K562 (cell line): ENCODE results near the gene PABPC1L2B. TPM values are rescaled to one million over a fixed set of nuclear protein-coding genes. Genes with fewer than 3 reads are reported as not detected.
"Not testable (repeated sequence)": the region's sequence is repeated elsewhere in the genome, so short reads cannot be mapped to it uniquely, and the experiment has no call there.

ENCODE experiments used
- ATAC-seq: fragments of 200-7000 bp; cut with Tn5 transposase; 3 replicates; pipeline ENCODE4 v1.9.1; 2020; ENCODE audit warnings: moderate library complexity
- BruUV-seq: library from RNA; stranded (reverse); fragments of 400-500 nt; replicated peaks from 2 replicates; lab custom pipeline; 2021; lab: Mats Ljungman, UMichigan
- CTCF ChIA-PET: fragments of 300-600 bp; formaldehyde crosslinking; extraction: SDS; loops from one replicate; lab custom pipeline; 2021; ENCODE audit warnings: low intra/inter-chr PET ratio; lab: Yijun Ruan, JAX
- POLR2A ChIA-PET: fragments of 300-600, 350-650 bp; sonication (Branson Sonifier 250); formaldehyde crosslinking; extraction: SDS; loops from one replicate; lab custom pipeline; 2021; ENCODE audit warnings: antibody characterized with exemption, inconsistent platforms; lab: Yijun Ruan, JAX
- DNase-seq, 4 experiments: peaks; one replicate each; pipeline versions ENCODE4 v3.0.0 to v3.0.0-alpha.2; 2011 to 2018; ENCODE audit warnings: low spot score in 3 of 4, mixed read lengths in 3 of 4; ENCODE audit errors: extremely low read depth in 1 of 4
- FAIRE-seq: peaks from 2 replicates; lab custom pipeline; 2011; peaks lifted over from hg19 to GRCh38; lab: Jason Lieb, UNC
- H2AFZ ChIP-seq: 2 replicates; pipeline ENCODE4 v1.6.0; 2011; ENCODE audit warnings: low read depth, low read length, control low read depth, inconsistent platforms
- H3K27ac ChIP-seq: fragments of 200-600 bp; 3 replicates; pipeline ENCODE4 v1.8.0; 2011; ENCODE audit warnings: low read depth, mild to moderate bottlenecking, control low read depth, inconsistent platforms, low read length, moderate library complexity, mixed read lengths; ENCODE audit errors: extremely low read depth
- H3K27me3 ChIP-seq, 2 experiments: fragments of 300-600 bp in 1 of 2; 2 replicates in 1 of 2; 3 replicates in 1 of 2; pipeline versions ENCODE4 v1.6.0 to v1.8.0; 2011; ENCODE audit warnings: inconsistent platforms in 2 of 2, low read length in 2 of 2, mild to moderate bottlenecking in 1 of 2, mixed read lengths in 1 of 2, moderate library complexity in 1 of 2; ENCODE audit not compliant: control insufficient read depth in 2 of 2, insufficient read depth in 2 of 2
- H3K36me3 ChIP-seq: fragments of 300-600 bp; 3 replicates; pipeline ENCODE4 v1.8.0; 2011; ENCODE audit warnings: mild to moderate bottlenecking, low read length, inconsistent platforms; ENCODE audit not compliant: control insufficient read depth, insufficient read depth
- H3K4me1 ChIP-seq, 2 experiments: fragments of 200-600 bp in 1 of 2; replicated peaks in 1 of 2; 2 replicates in 1 of 2; 3 replicates in 1 of 2; pipeline versions ENCODE4 v1.5.1 to v1.8.0; 2011; ENCODE audit warnings: inconsistent platforms in 2 of 2, low read length in 2 of 2, mild to moderate bottlenecking in 1 of 2, mixed read lengths in 1 of 2, moderate library complexity in 1 of 2; ENCODE audit not compliant: control insufficient read depth in 2 of 2, insufficient read depth in 2 of 2
- H3K4me2 ChIP-seq: 2 replicates; pipeline ENCODE4 v1.6.1; 2011; ENCODE audit warnings: low read length, control low read depth, inconsistent platforms, mixed read lengths; ENCODE audit not compliant: insufficient read depth
- H3K4me3 ChIP-seq: fragments of 200-600 bp; sonication (generic), shearing (Covaris generic); 2 replicates; pipeline ENCODE4 v1.5.1; 2016; ENCODE audit warnings: control low read depth, inconsistent platforms
- H3K79me2 ChIP-seq: fragments of 200-600 bp; 3 replicates; pipeline ENCODE4 v1.8.0; 2011; ENCODE audit warnings: low read length, inconsistent platforms; ENCODE audit not compliant: control insufficient read depth, insufficient read depth
- H3K9ac ChIP-seq, 2 experiments: 2 replicates each; pipeline versions ENCODE4 v1.6.0 to v1.6.1; 2011; ENCODE audit warnings: low read depth in 2 of 2, low read length in 2 of 2, control low read depth in 1 of 2, inconsistent platforms in 1 of 2, mild to moderate bottlenecking in 1 of 2, mixed read lengths in 1 of 2; ENCODE audit not compliant: insufficient read depth in 1 of 2
- H3K9me1 ChIP-seq: one replicate; pipeline ENCODE4 v1.6.0; 2011; ENCODE audit warnings: inconsistent platforms, mild to moderate bottlenecking, low read length, moderate library complexity; ENCODE audit not compliant: control insufficient read depth, insufficient read depth
- H3K9me3 ChIP-seq: replicated peaks from 2 replicates; pipeline ENCODE4 v1.5.1; 2011; ENCODE audit warnings: low read depth, low read length, inconsistent platforms; ENCODE audit not compliant: control insufficient read depth, insufficient read depth
- H4K20me1 ChIP-seq: replicated peaks from 2 replicates; pipeline ENCODE4 v1.6.1; 2011; ENCODE audit warnings: low read length, inconsistent platforms, mixed read lengths; ENCODE audit not compliant: control insufficient read depth, insufficient read depth
- SIN3A ChIP-seq, 2 experiments: fragments of 150-350 bp in 1 of 2; IDR thresholded peaks; 2 replicates each; pipeline ENCODE4 v1.6.1; 2011 to 2016; ENCODE audit warnings: borderline replicate concordance in 2 of 2, low read depth in 2 of 2, low read length in 2 of 2, mild to moderate bottlenecking in 2 of 2, moderate library complexity in 2 of 2; ENCODE audit not compliant: control insufficient read depth in 1 of 2
- WGBS: fragments of 100-300 bp; shearing (Covaris generic); methylation state at CpG from one replicate; pipeline ENCODE4 v1.1.6; 2016; ENCODE audit warnings: low coverage, mixed read lengths; ENCODE audit not compliant: insufficient coverage; ENCODE audit errors: missing lambda C conversion rate; 5-methylcytosine and 5-hydroxymethylcytosine counted together
- in situ Hi-C: fragments of 300-500 bp; cut with MboI; formaldehyde crosslinking; loops from 4 replicates; pipeline ENCODE4 v1.15.0; 2018; ENCODE audit warnings: inconsistent platforms, mixed read lengths
- intact Hi-C: fragments of 100-400 bp; cut with micrococcal nuclease; formaldehyde crosslinking; loops from 2 replicates; pipeline ENCODE4 v1.14.2; 2022
- polyA plus RNA-seq, 8 experiments: library from polyadenylated mRNA; depleted of rRNA in 4 of 8; stranded (reverse) in 5 of 8; unstranded in 3 of 8; fragments of >200 nt; fragmentation: Nextera tagmentation in 2 of 8; fragmentation: Illumina TruSeq in 1 of 8; extraction: Ambion mirVana in 2 of 8; extraction: Trizol in 1 of 8; gene quantifications; 2 replicates each; pipeline versions ENCODE4 v1.2.1 to v1.2.3, GENCODE V29; 2011 to 2014; ENCODE audit warnings: inconsistent platforms in 1 of 8, missing spikeins in 1 of 8
- total RNA-seq, 7 experiments: library from RNA; depleted of rRNA in 6 of 7; stranded (reverse); fragments of >200 nt in 6 of 7; fragmentation: Illumina TruSeq in 2 of 7; extraction: Trizol in 2 of 7; gene quantifications; 2 replicates each; pipeline versions ENCODE4 v1.2.1 to v1.2.3, GENCODE V29; 2011 to 2021; ENCODE audit warnings: low replicate concordance in 1 of 7

Gene PABPC1L2B
- total and polyA plus RNA-seq, 9 of the 15 experiments (the other 6 are each of a cell fraction or from before 2014, with no cell fraction given) = not detected

DNA sequence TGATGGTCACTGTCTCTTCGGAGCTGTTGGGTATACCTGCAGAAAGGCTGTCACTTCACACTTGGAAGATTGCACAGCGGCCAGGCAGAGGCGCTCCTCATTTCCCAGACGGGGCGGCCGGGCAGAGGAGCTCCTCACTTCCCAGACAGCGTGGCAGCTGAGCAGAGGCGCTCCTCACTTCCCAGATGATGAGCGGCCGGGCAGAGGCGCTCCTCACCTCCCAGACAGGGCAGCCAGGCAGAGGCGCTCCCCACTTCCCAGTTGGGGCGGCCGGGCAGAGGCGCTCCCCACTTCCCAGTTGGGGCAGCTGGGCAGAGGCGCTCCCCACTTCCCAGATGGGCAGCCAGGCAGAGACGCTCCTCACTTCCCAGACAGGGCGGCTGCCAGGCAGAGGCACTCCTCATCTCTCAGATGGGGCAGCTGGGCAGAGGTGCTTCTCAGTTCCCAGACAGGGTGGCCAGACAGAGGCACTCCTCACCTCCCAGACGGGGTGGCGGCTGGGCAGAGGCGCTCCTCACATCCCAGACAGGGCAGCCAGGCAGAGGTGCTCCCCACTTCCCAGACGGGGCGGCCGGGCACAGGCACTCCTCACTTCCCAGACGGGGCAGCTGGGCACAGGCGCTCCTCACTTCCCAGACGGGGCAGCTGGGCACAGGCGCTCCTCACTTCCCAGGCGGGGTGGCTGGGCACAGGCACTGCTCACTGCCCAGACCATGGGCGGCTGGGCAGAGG, 18.8 kb downstream of the PABPC1L2B start:
- Histone ChIP-seq H3K9me3 (no peaks in the 10 kb centered on the region), H3K36me3 (no peaks in the 10 kb centered on the region), H3K4me3 (no peak overlapping the region), H3K27ac (no peak overlapping the region), H3K27me3 (no peaks in the 10 kb centered on the region), H3K9me1 (no peaks in the 10 kb centered on the region), H2AFZ (no peak overlapping the region), H3K9ac (no peak overlapping the region), H4K20me1 (no peaks in the 10 kb centered on the region), H3K79me2 (no peaks in the 10 kb centered on the region), H3K4me1 (no peaks in the 10 kb centered on the region), H3K4me2 (no peak overlapping the region)
- 7% methylated on average over 9 of the region's 30 CpGs for WGBS
- no peak for TF ChIP-seq SIN3A (IDR thresholded peaks at IDR 0.05; ENCODE audit: borderline replicate concordance in 2 of 2, control insufficient read depth in 1 of 2, low read depth in 2 of 2, low read length in 2 of 2)
- in situ Hi-C loops (no loop called here), intact Hi-C loops (no loop called here)
- FAIRE-seq (no peak), DNase-seq (no peak), ATAC-seq (no peak)
- BruUV-seq = no TSS peak
- POLR2A ChIA-PET = no interaction called here
- CTCF ChIA-PET = no interaction called here

DNA sequence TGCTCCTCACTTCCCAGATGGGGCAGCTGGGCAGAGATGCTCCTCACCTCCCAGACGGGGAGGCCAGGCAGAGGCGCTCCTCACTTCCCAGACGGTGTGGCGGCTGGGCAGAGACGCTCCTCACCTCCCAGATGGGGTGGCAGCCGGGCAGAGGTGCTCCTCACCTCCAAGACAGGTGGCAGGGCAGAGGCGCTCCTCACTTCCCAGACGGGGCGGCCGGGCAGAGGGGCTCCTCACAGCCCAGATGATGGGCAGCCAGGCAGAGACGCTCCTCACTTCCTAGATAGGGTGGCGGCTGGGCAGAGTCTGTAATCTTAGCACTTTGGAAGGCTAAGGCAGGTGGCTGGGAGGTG, 19.3 kb downstream of the PABPC1L2B start:
- CTCF ChIA-PET, DNase-seq, H3K4me2 ChIP-seq, POLR2A ChIA-PET, H3K27ac ChIP-seq, FAIRE-seq, BruUV-seq, intact Hi-C loops, H3K9me3 ChIP-seq, ATAC-seq, H3K9me1 ChIP-seq, H4K20me1 ChIP-seq, H3K4me3 ChIP-seq, H3K79me2 ChIP-seq, H2AFZ ChIP-seq, H3K4me1 ChIP-seq, H3K36me3 ChIP-seq, H3K9ac ChIP-seq, in situ Hi-C loops, H3K27me3 ChIP-seq: not testable (repeated sequence)
- WGBS = 0% methylated on average over 5 of the region's 12 CpGs
